LoVo (cell line): ENCODE data around the gene CTNNA2.

Source experiments
- DNase-seq: peaks from one replicate; pipeline ENCODE4 v3.0.0-alpha.2; 2016; ENCODE audit warnings: low spot score

Gene CTNNA2

GRCh38 chr2:79512442-79513401, at the start of gene CTNNA2:
CTNNA2 (plus strand) TSS chr2:79513051.
- peak; percentile 59 for DNase-seq

DNA sequence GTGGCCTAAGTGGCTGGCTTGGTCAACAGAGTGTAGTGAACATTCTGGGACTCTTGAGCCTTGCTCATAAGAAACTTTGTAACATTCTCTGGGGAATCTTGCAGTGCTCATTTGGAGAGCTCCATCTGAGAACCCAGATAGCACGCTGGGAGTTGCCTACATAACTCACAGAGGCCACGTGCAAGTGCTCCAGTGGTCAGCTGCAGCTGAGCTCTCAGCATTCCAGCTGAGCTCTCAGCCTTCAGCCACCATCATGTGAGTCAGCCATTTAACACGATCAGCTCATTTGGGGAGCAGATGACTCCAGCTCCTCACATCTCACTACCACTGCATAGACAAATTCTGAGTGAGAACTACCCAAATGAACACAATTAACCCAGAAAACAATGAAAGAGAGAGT, 25.5 kb upstream of the CTNNA2 start:
- no peak for DNase-seq

DNA sequence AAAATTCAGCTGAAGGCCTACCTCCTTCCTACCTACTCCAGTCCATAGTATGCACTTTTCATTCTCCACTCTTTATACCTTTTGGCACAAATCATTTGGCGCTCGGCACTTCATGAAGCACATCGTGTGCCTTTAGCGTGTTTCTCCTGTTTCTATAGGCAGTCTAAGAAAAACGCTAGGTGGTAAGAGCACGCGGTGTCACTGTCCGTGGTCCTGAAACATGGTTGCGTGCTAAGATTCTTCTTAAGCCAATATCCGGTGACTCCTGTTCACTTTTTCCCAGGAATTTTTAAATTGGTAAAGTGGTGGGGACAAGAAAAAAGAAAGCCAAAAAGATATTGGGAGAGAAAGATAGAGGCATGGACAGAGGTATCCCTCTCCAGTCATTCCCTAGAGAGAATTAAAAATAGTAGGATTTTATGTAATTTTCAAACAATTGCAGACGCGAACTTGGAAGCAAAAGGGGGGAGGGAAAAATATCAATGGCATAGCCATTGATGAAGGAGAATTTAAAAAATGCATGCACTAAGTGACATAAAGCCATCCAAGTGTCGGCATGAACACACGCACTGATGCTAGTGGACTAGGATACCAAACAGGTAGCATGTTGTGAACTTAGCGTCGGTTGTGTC, 1.4 kb upstream of the CTNNA2 start:
- peak; percentile 46 for DNase-seq

- DNase-seq: no peak
Observed at GRCh38 chr2:79513711-79514110, 860 bp downstream of the CTNNA2 start.

- no peak for DNase-seq
Observed at GRCh38 chr2:79529636-79530035, 16.8 kb downstream of the CTNNA2 start.

GRCh38 chr2:79530443-79530842, 17.6 kb downstream of the CTNNA2 start:
- DNase-seq: no peak

DNA sequence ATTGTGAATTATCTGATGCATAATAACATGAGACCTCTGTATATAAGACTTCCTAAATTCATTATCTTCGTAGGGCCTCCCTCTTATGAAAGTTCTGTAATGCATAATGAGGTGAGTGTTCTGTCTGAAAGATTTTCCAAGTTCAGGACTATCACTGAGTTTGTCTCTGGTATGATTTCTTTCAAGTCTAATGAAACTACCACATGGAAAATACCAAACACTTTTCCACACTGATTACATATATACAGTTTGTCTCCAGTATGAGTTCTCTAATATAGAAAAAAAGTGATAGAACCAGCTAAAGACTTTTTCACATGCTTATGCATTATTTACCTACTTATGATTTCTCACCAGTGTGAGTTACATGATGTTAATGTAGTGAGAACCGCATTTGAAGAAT, 34.7 kb downstream of the CTNNA2 start:
- no peak for DNase-seq

DNA sequence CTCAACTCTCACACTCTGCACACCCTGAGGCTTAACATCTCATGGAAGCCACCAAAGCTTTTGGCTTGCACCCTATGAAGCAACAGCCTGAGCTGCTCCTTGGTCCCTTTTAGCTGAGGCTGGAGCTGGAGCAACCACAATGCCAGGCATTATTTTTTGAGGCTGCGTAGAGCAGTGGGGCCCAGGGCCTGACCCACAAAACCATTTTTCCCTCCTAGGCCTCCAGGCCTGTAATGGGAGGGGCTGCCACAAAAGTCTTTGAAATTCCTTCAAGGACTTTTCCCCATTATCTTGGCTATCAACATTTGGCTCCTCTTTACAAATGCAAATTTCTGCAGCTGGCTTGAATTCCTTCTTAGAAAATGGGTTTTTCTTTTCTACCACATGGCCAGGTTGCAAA, 39.8 kb downstream of the CTNNA2 start:
- DNase-seq: no peak

DNA sequence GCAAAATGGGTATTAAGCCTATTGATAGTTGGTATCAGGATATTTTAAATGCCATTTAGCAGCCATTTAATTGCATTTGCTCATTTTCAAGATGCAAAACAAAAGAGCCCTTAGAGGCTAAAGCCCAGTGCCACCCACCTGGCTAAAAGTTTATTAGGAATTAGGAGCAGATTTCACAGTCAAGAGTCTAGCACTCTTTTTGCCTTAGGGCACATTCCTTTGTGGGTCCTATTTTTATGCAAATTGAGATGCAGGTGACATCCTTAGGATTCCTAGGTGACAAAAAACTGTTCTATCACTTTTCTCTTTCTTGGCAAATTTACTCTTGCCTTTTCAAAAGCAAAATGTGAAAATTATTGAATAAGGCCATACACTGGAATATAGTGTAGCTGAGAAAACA, 42.0 kb downstream of the CTNNA2 start:
- DNase-seq: no peak

GRCh38 chr2:79564065-79564464, 51.2 kb downstream of the CTNNA2 start:
- no peak for DNase-seq

GRCh38 chr2:79569048-79569447, 56.2 kb downstream of the CTNNA2 start:
- DNase-seq: no peak

DNA sequence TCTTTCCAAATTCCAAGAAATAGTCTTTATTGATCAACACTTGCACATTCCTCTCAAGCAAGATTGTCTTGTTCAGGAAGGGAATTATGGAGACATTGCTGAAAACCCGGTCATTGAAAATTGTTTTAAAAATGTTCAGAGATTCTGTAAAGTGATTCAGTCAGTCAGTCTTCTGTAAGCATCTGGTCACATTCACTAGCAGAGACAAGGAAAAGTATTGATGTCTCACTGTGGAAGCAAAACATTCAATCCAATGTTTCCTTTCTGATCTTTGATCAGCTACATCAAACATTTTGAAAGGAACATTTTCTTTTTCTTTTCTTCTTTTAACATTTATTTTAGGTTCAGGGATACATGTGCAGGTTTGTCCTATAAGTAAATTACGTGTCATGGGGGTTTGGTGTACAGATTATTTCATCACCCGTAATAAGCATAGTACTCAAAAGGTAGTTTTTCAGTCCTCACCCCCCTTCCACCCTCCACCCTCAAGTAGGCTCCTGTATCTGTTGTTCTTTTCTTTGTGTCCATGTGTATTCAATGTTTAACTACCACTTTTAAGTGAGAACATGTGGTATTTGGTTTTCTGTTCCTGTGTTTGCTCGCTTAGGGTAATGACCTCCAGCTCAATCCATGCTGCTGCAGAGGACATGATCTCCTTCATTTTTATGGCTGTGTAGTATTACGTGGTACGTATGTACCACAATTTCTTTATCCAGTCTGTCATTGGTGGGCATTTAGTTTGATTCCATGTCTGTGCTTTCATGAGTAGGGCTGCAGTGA, 61.2 kb downstream of the CTNNA2 start:
- no peak for DNase-seq

- DNase-seq: no peak
Observed at GRCh38 chr2:79576451-79576850, 63.6 kb downstream of the CTNNA2 start.

DNA sequence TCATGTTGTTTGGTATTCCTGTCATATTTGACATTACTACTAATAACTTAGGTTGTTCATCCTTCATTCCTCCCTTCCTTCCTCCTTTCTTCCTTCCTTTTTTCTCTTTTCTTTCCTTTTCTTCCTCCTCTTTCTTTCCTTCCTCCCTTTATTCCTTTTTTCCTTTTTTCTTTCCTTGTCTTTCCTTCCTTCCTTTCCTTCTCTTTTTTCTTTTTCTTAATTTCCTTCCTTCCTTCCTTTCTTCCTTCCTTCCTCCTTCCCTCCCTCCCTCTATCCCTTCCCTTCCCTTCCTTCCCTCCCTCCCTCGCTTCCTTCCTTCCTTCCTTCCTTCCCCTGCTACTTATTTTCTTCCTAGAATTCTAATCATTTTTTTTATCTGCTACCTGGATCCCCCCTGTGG, 66.1 kb downstream of the CTNNA2 start:
- DNase-seq: no peak

- no peak for DNase-seq
Observed at GRCh38 chr2:79580175-79580574, 67.3 kb downstream of the CTNNA2 start.

GRCh38 chr2:79585701-79586433, 73.0 kb downstream of the CTNNA2 start:
- DNase-seq: no peak

- DNase-seq: no peak
Observed at GRCh38 chr2:79591281-79591680, 78.4 kb downstream of the CTNNA2 start.

DNA sequence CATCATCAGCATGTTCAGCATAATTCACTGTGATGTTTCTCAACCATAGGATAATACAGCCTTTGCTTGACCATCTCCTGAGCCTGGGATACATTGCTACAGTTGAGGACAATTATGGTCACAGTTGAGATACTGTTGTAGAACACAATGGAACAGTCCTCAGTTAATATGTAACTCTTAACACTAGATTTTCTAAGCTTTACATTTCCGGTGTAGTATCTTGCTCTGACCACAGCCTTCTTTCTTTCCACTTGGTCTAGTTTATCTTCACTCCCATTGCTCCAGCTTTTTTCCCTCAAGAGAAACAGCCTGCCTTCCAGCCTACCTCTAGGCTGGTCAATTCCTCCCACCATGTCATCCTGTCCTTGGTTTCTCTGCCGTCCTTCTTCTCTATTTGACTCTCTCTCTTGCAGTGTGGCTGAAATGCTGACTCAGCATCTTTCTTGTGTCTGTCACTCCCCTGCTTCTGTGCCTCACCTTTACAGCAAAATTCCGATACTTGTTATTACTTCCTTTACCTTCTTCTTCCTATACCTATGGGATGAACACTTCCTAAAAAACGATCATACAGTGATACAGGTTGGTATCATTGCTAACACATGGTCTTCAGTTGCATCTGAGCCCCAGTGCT, 80.5 kb downstream of the CTNNA2 start:
- DNase-seq: no peak

- DNase-seq: no peak
Observed at GRCh38 chr2:79596403-79596802, 83.6 kb downstream of the CTNNA2 start.

DNA sequence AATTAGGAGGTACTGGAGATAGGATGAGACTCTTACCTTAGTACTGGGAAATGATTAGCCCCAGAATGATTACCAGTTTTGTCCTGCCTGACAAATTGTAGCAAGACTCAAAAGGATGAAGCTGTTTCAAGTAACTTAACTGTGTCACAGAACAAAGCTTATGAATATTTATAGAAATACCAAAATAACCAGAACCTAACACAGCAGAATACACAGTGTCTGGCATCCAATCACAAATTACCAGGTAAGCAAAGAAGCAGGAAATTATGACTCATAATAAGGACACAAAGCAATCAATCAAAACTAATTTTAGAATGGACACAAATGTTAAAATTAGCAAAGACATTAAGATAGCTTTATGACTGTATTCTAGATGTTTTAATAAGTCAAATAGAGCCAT, 91.9 kb downstream of the CTNNA2 start:
- DNase-seq: no peak

GRCh38 chr2:79611448-79612016, 98.7 kb downstream of the CTNNA2 start:
- DNase-seq: no peak
